ENCODE results near the gene BCAN. TPM values are rescaled to one million over a fixed set of nuclear protein-coding genes. Genes with fewer than 3 reads are reported as not detected.

BCAN gene
- total RNA-seq, 4 donors from 2014 or later = 0.45 to 1.0 (median 0.99) TPM; not detected in 1

GRCh38 chr1:156619582-156619955 lies 22.3 kb upstream of the BCAN start:
- no peaks in the 10 kb centered on the region for H3K9me3 ChIP-seq
- peaks cover 27 to 45% (median 38%) of the 10 kb centered on the region in 4 donors for H3K4me1 ChIP-seq
- DNase-seq (ENCODE audit: extremely low spot score) = no peak
- intact Hi-C loops (cut with DNase I) = loop anchor here (5.0 kb wide), 1 partner anchor 232 kb away; no protein-coding TSS in a partner anchor
- no peak for TF ChIP-seq EP300 (IDR thresholded peaks at IDR 0.05)
- H3K36me3 ChIP-seq = no peaks in the 10 kb centered on the region
- peaks cover 0 to 23% (median 6%) of the 10 kb centered on the region in 4 donors for H3K27me3 ChIP-seq
- 38% methylated on average over 6 of the region's 6 CpGs for WGBS
- no peak overlapping the region for H3K4me3 ChIP-seq
- H3K27ac ChIP-seq (replicated peaks in 1 of 4) = no peak overlapping the region

- no peaks in the 10 kb centered on the region for H3K36me3 ChIP-seq
- TF ChIP-seq POLR2AphosphoS5 (IDR thresholded peaks at IDR 0.05) (no peak), POLR2A (IDR thresholded peaks at IDR 0.05; ENCODE audit: low read depth) (no peak), CTCF (IDR thresholded peaks at IDR 0.05) (no peak), EP300 (IDR thresholded peaks at IDR 0.05) (no peak)
- no peak overlapping the region for H3K4me3 ChIP-seq
- no peak for DNase-seq (ENCODE audit: extremely low spot score)
- 89% methylated on average over 6 of the region's 6 CpGs for WGBS
- peaks cover 24 to 28% (median 26%) of the 10 kb centered on the region in 4 donors for H3K4me1 ChIP-seq
- H3K9me3 ChIP-seq = no peaks in the 10 kb centered on the region
- intact Hi-C loops (cut with DNase I) = no loop called here
- H3K27me3 ChIP-seq = peaks cover 10 to 54% (median 32%) of the 10 kb centered on the region in 4 donors
- H3K27ac ChIP-seq (replicated peaks in 1 of 4) = no peak overlapping the region
These were observed 19.2 kb upstream of the BCAN start for GRCh38 chr1:156622581-156623297.

- TF ChIP-seq POLR2A (IDR thresholded peaks at IDR 0.05; ENCODE audit: low read depth) = no peak
- peak in 2 of 3 experiments; percentile 3 to 40 for TF ChIP-seq CTCF (IDR thresholded peaks at IDR 0.05)
- TF ChIP-seq POLR2AphosphoS5 (IDR thresholded peaks at IDR 0.05) = no peak
- 5% methylated on average over 11 of the region's 87 CpGs for WGBS
- DNase-seq (ENCODE audit: extremely low spot score) = no peak
- H3K36me3 ChIP-seq = no peaks in the 10 kb centered on the region
- H3K27ac ChIP-seq (replicated peaks in 1 of 4) = peak overlapping the region; percentile 46 to 74 (median 54)
- no peaks in the 10 kb centered on the region for H3K9me3 ChIP-seq
- intact Hi-C loops (cut with DNase I) = no loop called here
- peak overlapping the region; percentile 43 to 61 (median 52) for H3K4me3 ChIP-seq
- peaks cover 10 to 67% (median 33%) of the 10 kb centered on the region in 4 donors for H3K27me3 ChIP-seq
- peaks cover 24 to 28% (median 26%) of the 10 kb centered on the region in 4 donors for H3K4me1 ChIP-seq
These were observed 17.7 kb upstream of the BCAN start for GRCh38 chr1:156623946-156624813.

- peaks cover 10 to 70% (median 33%) of the 10 kb centered on the region in 4 donors for H3K27me3 ChIP-seq
These were observed 17.0 kb upstream of the BCAN start for GRCh38 chr1:156624814-156625435.

More at GRCh38 chr1:156624814-156625435, 17.0 kb upstream of the BCAN start:
- Histone ChIP-seq H3K27ac (replicated peaks in 1 of 4) (peak overlapping the region; percentile 46 to 74 (median 54)), H3K36me3 (no peaks in the 10 kb centered on the region), H3K9me3 (no peaks in the 10 kb centered on the region), H3K4me1 (peaks cover 24 to 28% (median 26%) of the 10 kb centered on the region in 4 donors), H3K4me3 (peak overlapping the region; percentile 43 to 61 (median 52))
- 0% methylated on average over 7 of the region's 55 CpGs for WGBS
- no peak for DNase-seq (ENCODE audit: extremely low spot score)
- intact Hi-C loops (cut with DNase I) = no loop called here
- no peak for TF ChIP-seq POLR2AphosphoS5 (IDR thresholded peaks at IDR 0.05)
- TF ChIP-seq POLR2A (IDR thresholded peaks at IDR 0.05; ENCODE audit: low read depth) = no peak
- no peak for TF ChIP-seq CTCF (IDR thresholded peaks at IDR 0.05)
- TF ChIP-seq EP300 (IDR thresholded peaks at IDR 0.05) = no peak
